Globus pallidus (tissue), 1 donor: ENCODE data around the gene TERB1.

Source experiments
- DNase-seq: peaks from one replicate; pipeline ENCODE4 v3.0.0-alpha.2; 2015; ENCODE audit warnings: low spot score

Gene TERB1

GRCh38 chr16:66741950-66742808 is 59.2 kb downstream of the TERB1 start:
- peak; percentile 63 for DNase-seq

GRCh38 chr16:66741169-66741900 is 60.0 kb downstream of the TERB1 start:
- DNase-seq: peak; percentile 99

DNA sequence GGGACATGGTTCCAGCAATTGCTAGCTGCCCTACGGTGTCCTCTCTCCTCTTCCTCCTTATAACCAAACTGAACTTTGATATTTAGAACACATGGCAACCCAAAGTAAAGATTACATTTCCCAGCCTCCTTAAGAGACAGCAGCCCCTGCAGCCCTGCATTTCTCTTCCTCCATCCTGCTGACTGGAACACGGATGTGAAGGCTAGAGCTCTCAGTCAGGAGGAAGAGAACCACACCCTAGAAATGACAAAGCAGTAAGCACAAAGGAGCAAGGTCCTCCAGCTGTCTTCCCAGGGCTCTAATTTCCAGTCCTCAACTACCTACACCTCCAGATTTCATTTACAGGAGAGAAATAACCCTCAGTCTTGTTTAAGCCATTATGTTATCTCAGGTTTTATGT is 60.9 kb downstream of the TERB1 start:
- DNase-seq: peak; percentile 50

- peak; percentile 47 for DNase-seq
These were observed 61.4 kb downstream of the TERB1 start for GRCh38 chr16:66740010-66740409.

- no peak for DNase-seq
These were observed 65.5 kb downstream of the TERB1 start for GRCh38 chr16:66735891-66736290.

DNA sequence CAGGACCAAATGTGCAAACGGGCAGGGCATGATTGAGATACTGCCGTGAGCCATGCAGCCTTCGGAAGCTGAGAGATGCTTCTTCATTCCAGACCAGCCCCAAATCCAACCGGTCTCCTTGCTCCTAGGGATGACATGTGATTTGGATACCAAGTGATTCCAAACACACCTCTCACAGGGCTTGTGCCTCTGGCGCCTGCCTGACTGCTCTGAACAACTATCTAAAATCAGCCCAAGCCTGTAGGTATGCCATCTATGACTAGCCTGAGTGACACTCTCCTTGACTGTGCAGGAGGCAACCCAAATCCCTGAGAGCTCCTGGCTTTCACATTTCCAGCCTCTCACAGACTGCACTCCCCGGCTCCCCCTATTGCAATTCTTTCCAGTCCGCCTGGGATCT is 70.3 kb downstream of the TERB1 start:
- DNase-seq: no peak

GRCh38 chr16:66728804-66729203 is 72.6 kb downstream of the TERB1 start:
- DNase-seq: no peak

- peak; percentile 84 for DNase-seq
These were observed 73.1 kb downstream of the TERB1 start for GRCh38 chr16:66728117-66728787.

DNA sequence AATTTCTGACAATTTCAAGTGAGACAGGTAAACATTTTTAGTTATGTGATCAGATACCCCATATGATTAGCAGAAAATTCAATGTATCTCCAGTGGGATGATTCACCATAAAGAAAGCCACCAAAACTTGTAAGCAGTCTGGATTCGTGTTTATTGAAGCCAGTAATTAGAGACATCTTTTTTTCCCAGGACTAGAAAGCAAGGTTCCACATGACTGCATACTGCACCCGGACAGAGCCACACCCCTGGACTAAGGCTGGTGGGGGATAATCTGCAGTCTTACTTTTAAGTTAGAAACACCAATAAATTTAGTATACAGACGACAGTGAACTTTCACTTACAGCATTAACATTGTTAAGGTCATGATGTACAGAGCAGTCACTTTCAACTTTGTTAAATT is 80.6 kb downstream of the TERB1 start:
- no peak for DNase-seq

GRCh38 chr16:66719246-66719645 is 82.1 kb downstream of the TERB1 start:
- DNase-seq: no peak

- DNase-seq: no peak
These were observed 83.6 kb downstream of the TERB1 start for GRCh38 chr16:66717776-66718175.

DNA sequence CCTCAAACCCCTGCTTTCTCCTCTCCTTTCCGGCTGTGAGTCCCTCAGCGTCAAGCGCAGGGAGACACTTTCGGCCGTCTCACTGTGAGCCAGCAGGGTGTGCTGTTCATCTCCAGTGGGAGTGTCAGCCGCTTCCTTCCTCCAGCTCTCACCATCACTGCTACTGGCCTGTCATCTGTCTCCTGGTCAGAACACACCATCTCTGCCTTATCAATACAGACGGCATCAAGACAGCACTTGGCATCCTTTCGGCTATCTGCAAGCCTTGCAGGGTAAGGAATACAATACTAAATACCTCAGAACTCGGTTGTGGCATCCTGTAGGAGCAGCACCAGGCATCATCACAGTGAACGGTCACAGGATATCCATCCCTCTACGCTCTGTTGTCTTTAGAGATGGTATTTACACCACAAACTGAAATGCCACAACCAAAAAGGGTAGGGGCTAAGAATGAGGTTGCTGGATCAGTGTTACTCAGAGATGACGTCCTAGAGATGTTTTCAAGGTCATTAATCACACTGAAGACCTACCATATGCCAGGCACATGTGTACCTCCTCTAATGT is 84.2 kb downstream of the TERB1 start:
- peak; percentile 66 for DNase-seq

DNA sequence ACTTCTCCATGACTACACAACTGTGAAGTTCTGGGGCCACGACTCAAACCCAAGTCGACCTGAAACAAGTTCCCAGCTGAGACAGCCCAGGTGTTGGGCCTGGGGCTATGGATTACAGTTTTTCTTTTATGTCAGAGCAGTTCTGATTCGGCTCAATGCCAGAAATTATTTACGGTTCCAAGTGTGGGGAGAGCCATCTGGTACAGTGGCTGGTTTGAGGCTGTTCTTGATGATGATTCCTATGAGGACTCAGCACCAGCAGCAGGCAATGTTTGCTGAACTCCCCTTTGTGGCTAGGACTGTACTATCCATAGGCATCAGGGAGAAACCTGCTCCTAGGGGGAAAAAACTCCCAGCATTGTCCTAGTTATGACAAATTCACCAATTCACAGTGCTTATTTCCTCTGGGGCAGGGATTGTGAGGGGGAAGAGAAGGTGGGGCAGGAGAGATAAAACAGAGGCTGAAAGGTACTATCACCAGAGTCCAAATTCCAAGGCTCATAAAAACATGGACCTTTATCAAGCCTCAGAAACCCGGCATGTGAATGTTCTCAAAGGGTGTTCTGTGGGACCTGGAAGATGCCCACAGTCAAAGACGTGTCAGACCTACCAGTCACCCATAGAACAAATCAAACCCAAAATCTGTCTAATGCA is 86.6 kb downstream of the TERB1 start:
- no peak for DNase-seq

- no peak for DNase-seq
These were observed 87.3 kb downstream of the TERB1 start for GRCh38 chr16:66714062-66714461.

DNA sequence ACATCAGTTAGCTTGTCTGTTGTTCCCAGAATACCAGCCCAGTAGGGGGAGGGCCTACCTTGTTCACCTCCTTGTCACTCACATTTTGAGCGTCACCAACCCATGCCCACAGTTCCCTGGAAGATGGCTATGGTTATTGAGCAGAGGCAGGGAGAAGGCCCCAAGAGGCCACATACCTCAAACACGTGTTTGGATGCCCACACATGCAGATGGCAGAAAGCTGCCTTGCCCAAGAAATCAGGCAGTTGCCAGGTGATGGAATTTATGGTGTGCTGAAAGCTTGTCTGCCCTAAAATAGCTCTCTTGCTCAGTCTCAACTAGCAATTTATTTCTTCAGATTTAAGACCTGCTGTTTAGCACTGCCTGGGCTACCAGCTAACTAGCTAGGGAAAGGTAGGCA is 88.3 kb downstream of the TERB1 start:
- DNase-seq: no peak

- DNase-seq: no peak
These were observed 88.9 kb downstream of the TERB1 start for GRCh38 chr16:66712512-66712911.

GRCh38 chr16:66711581-66711980 is 89.8 kb downstream of the TERB1 start:
- DNase-seq: no peak

DNA sequence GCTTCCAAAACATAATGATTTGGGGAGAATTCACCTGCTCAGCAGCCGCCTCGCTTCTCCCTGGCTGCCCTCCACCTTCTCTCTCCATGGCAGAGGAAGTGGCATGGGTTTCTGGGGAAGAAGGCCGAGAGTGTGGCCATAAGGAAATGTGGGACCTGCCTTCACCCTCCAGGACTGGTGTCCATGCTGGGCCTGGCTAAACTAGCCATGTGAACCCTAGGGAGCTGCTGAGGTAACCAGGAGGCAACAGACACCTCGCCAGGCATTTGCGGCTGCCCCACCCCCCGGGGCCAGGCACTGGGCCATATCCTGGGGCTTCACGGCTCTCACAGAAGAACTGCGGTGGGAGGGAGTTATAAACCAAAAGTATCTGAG is 94.9 kb downstream of the TERB1 start:
- no peak for DNase-seq

DNA sequence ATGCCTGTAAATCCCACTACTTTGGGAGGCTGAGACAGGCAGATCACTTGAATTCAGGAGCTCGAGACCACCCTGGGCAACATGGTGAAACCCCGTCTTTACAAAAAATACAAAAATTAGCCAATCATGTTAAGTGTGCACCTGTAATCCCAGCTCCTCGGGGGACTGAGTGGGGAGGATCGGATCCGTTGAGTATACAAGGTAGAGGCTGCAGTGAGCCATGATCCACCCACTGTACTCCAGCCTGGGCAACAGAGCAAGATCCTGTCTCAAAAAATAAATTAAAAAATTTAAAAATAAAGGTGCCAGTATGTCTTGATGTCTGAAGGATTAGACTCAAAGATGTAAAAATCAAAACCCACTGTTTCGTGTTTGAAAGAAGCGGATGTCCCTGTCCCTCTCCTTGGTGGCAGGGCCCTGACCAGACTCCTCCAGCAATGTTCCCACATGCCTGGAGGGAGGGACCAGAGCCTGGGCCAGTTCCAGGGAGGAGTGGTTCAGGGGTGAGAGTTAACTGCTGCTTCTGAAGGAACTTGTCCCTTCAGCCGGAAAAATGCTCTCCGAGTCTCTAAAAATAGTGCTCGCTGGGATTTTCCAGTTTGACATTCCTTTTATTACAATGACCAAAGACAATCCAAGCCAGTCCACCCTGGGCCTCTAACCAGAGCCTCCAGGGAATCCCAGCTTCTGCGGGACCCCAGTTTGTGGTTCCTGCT is 95.4 kb downstream of the TERB1 start:
- peak; percentile 36 for DNase-seq
